Endothelial cell of hepatic sinusoid (primary cell): ENCODE measurements around the gene KIAA0753.

Source experiments
- in situ Hi-C: cut with HindIII; loops from 2 replicates; pipeline ENCODE4 v1.10.0; 2017; ENCODE audit warnings: low sequenced_read_pairs

KIAA0753 gene

GRCh38 chr17:6532441-6532885, 108.0 kb downstream of the KIAA0753 start:
- in situ Hi-C loops, result no loop called here

GRCh38 chr17:6531575-6531974, 108.9 kb downstream of the KIAA0753 start:
- in situ Hi-C loops, result no loop called here

- in situ Hi-C loops, result no loop called here
These were observed 110.1 kb downstream of the KIAA0753 start for GRCh38 chr17:6530324-6530920.

- in situ Hi-C loops, result no loop called here
These were observed 112.0 kb downstream of the KIAA0753 start for GRCh38 chr17:6528557-6528956.
